ENCODE results near the gene FIZ1.

- TF ChIP-seq CTCF (IDR thresholded peaks at IDR 0.05; ENCODE audit: low read length) (no peak), EZH2phosphoT487 (IDR thresholded peaks at IDR 0.05; ENCODE audit: low read length) (no peak), EZH2 (optimal IDR thresholded peaks at IDR 0.05; ENCODE audit: low read depth, low read length) (no peak)
Measured at GRCh38 chr19:55635334-55635717, 36.0 kb upstream of the FIZ1 start.
